GM12864 (cell line): ENCODE measurements around the gene BAHCC1.
A peak's percentile ranks its signal among the peaks of the same experiment; 100 is the strongest.

Experiments used
- DNase-seq: peaks from one replicate; pipeline ENCODE4 v3.0.0-alpha.2; 2011; ENCODE audit warnings: low read depth
- H3K4me3 ChIP-seq: 2 replicates; pipeline ENCODE4 v1.5.1; 2011; ENCODE audit warnings: mild to moderate bottlenecking, low read depth, low read length, control low read depth
- TF ChIP-seq, protein P1 (sequence below): IDR thresholded peaks from 2 replicates; pipeline ENCODE4 v1.5.1; 2011; ENCODE audit warnings: low read depth, mild to moderate bottlenecking, moderate library complexity, low read length, control low read depth, inconsistent platforms; ENCODE audit errors: missing control alignments

BAHCC1 gene

GRCh38 chr17:81400996-81401722 lies 5.9 kb downstream of the BAHCC1 start:
- no peak overlapping the region for H3K4me3 ChIP-seq
- TF ChIP-seq, protein P1, sequence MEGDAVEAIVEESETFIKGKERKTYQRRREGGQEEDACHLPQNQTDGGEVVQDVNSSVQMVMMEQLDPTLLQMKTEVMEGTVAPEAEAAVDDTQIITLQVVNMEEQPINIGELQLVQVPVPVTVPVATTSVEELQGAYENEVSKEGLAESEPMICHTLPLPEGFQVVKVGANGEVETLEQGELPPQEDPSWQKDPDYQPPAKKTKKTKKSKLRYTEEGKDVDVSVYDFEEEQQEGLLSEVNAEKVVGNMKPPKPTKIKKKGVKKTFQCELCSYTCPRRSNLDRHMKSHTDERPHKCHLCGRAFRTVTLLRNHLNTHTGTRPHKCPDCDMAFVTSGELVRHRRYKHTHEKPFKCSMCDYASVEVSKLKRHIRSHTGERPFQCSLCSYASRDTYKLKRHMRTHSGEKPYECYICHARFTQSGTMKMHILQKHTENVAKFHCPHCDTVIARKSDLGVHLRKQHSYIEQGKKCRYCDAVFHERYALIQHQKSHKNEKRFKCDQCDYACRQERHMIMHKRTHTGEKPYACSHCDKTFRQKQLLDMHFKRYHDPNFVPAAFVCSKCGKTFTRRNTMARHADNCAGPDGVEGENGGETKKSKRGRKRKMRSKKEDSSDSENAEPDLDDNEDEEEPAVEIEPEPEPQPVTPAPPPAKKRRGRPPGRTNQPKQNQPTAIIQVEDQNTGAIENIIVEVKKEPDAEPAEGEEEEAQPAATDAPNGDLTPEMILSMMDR: no peak
- no peak for DNase-seq

GRCh38 chr17:81401723-81402529 lies 6.7 kb downstream of the BAHCC1 start:
- DNase-seq: no peak
- no peak overlapping the region for H3K4me3 ChIP-seq
- TF ChIP-seq, protein P1: peak; percentile 9

DNA sequence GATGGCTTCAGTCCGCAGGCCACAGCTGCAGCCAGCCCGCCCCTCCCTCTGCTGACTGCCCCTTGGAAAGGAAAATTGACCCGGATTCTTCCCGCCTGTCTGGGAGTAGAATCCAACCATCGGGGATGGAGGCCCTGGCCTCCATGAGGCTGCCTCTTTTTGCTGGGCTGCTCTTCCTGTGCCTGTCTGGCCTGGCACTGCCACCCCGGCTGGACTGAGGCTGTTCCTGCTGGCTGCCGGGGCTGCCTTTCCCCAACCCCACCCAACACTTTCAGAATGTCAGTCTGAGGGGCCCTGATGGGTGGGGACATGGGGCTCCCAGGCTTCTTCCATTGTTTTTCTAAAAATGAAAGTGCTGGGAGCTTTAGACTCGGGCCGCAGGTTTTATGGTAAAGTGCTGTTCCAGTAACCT lies 7.3 kb downstream of the BAHCC1 start:
- DNase-seq: no peak
- TF ChIP-seq, protein P1: no peak
- H3K4me3 ChIP-seq: no peak overlapping the region

DNA sequence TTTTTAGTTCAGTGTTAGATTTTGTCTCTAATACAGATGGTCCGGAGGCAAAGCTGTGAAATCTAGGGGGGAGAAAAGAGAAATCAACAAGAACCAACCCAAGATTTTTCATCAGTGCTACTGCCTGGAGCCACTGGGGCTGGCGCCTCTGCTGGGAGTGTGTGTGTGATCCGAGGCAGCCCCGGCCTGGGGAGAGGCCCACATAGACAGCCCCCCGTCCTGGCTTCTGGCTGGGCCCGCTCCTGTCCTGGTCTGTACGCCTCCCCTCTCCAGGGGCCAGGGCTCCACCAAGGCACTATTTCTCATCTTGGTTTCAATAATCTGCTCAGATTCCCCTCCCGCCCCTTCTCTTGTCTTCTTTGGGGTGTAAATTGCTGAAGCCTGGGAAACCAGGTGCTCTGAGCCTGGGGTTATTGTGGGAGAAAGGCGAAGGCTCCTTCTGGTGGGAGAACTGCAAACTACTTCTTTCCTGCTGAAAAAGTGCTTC lies 7.8 kb downstream of the BAHCC1 start:
- no peak overlapping the region for H3K4me3 ChIP-seq
- TF ChIP-seq, protein P1: no peak
- DNase-seq: no peak

GRCh38 chr17:81403671-81404534 lies 8.6 kb downstream of the BAHCC1 start:
- TF ChIP-seq, protein P1: no peak
- no peak overlapping the region for H3K4me3 ChIP-seq
- no peak for DNase-seq

GRCh38 chr17:81404558-81405165 lies 9.4 kb downstream of the BAHCC1 start:
- no peak for DNase-seq
- TF ChIP-seq, protein P1: no peak

More at GRCh38 chr17:81404558-81405165, 9.4 kb downstream of the BAHCC1 start:
- no peak overlapping the region for H3K4me3 ChIP-seq
